ENCODE measurements around the gene ALKBH7. TPM values are rescaled to one million over a fixed set of nuclear protein-coding genes. Genes with fewer than 3 reads are reported as not detected.

The ALKBH7 gene
- total RNA-seq, 4 donors from 2014 or later = 26.9 to 78.9 (median 60.2) TPM

GRCh38 chr19:6416658-6417405, 44.2 kb downstream of the ALKBH7 start:
- no peak for TF ChIP-seq CTCF (IDR thresholded peaks at IDR 0.05; ENCODE audit: low read depth)

GRCh38 chr19:6417713-6418561, 45.3 kb downstream of the ALKBH7 start:
- TF ChIP-seq CTCF (IDR thresholded peaks at IDR 0.05; ENCODE audit: low read depth) = no peak

- TF ChIP-seq CTCF (IDR thresholded peaks at IDR 0.05; ENCODE audit: low read depth) = no peak
Observed at GRCh38 chr19:6418562-6418932, 46.0 kb downstream of the ALKBH7 start.

- no peak for TF ChIP-seq CTCF (IDR thresholded peaks at IDR 0.05; ENCODE audit: low read depth)
Observed at GRCh38 chr19:6421075-6422014, 48.8 kb downstream of the ALKBH7 start.

GRCh38 chr19:6423499-6424194, 51.1 kb downstream of the ALKBH7 start:
- TF ChIP-seq CTCF (IDR thresholded peaks at IDR 0.05; ENCODE audit: low read depth) = no peak

- TF ChIP-seq CTCF (IDR thresholded peaks at IDR 0.05; ENCODE audit: low read depth) = no peak
Observed at GRCh38 chr19:6424195-6424938, 51.8 kb downstream of the ALKBH7 start, which contains the start of gene KHSRP. KHSRP (minus strand) TSS chr19:6424811; CDS start chr19:6424701, 110 bp downstream.

All from subcutaneous adipose tissue (tissue), 4 donors.